Endothelial cell of umbilical vein (primary cell): ENCODE results near the gene PLD1.

ENCODE experiments used
- EZH2 ChIP-seq: IDR thresholded peaks from 2 replicates; pipeline ENCODE4 v1.6.1; 2012; ENCODE audit warnings: borderline replicate concordance, low read depth, mild to moderate bottlenecking, moderate library complexity, low read length, inconsistent platforms; ENCODE audit not compliant: severe bottlenecking
- FOS ChIP-seq: IDR thresholded peaks from 2 replicates; pipeline ENCODE4 v1.6.1; 2011; ENCODE audit warnings: mild to moderate bottlenecking, low read length, moderate library complexity, borderline replicate concordance; ENCODE audit not compliant: insufficient read depth
- GATA2 ChIP-seq: IDR thresholded peaks from 2 replicates; pipeline ENCODE4 v1.7.0; 2011; ENCODE audit warnings: low read depth, mild to moderate bottlenecking, moderate library complexity, mixed read lengths, low read length; ENCODE audit not compliant: insufficient read length, insufficient read depth
- JUN ChIP-seq: IDR thresholded peaks from 2 replicates; pipeline ENCODE4 v1.6.1; 2011; ENCODE audit warnings: borderline replicate concordance, low read depth; ENCODE audit not compliant: insufficient read length, insufficient read depth
- MYC ChIP-seq: IDR thresholded peaks from one replicate; pipeline ENCODE4 v1.6.1; 2011; ENCODE audit warnings: mild to moderate bottlenecking, low read depth, low read length
- POLR2A ChIP-seq: IDR thresholded peaks from 2 replicates; pipeline ENCODE4 v1.6.1; 2012; ENCODE audit warnings: low read depth, mild to moderate bottlenecking, control low read depth, low read length
- POLR2AphosphoS5 ChIP-seq: IDR thresholded peaks from 2 replicates; pipeline ENCODE4 v1.6.1; 2012; ENCODE audit warnings: low read depth, mild to moderate bottlenecking, control low read depth, low read length, moderate library complexity; ENCODE audit not compliant: insufficient read depth
- TF ChIP-seq, protein P1 (sequence below), 2 donors: IDR thresholded peaks; 1 replicate in 1 of 2; 2 replicates in 1 of 2; pipeline ENCODE4 v1.5.1; 2011; ENCODE audit warnings: low read length in 2 of 2, mild to moderate bottlenecking in 2 of 2, moderate library complexity in 2 of 2, control low read depth in 1 of 2, inconsistent platforms in 1 of 2, low read depth in 1 of 2; ENCODE audit not compliant: insufficient read depth in 1 of 2; ENCODE audit errors: extremely low read depth in 1 of 2
- TF ChIP-seq, protein P2 (sequence below): IDR thresholded peaks from 2 replicates; pipeline ENCODE4 v1.6.1; 2011; ENCODE audit not compliant: insufficient read depth, insufficient read length

DNA sequence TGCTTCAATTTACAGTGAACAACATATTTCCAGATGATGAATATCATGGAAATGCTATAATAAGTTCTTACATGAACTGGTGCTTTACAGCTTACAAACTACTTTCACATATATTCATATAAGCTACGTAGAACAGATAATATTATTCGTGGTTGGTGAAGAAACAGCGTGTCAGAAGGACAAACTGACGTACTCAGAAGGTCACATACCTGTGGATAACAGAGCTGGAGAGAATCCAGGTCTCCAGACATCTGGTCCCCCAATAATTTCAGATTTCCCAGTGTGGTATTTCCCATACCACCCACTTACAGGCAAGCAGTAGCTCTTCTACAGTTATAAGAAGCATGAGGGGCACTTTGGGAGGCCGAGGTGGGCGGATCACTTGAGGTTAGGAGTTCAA, 156.6 kb downstream of the PLD1 start:
- TF ChIP-seq, protein P1, sequence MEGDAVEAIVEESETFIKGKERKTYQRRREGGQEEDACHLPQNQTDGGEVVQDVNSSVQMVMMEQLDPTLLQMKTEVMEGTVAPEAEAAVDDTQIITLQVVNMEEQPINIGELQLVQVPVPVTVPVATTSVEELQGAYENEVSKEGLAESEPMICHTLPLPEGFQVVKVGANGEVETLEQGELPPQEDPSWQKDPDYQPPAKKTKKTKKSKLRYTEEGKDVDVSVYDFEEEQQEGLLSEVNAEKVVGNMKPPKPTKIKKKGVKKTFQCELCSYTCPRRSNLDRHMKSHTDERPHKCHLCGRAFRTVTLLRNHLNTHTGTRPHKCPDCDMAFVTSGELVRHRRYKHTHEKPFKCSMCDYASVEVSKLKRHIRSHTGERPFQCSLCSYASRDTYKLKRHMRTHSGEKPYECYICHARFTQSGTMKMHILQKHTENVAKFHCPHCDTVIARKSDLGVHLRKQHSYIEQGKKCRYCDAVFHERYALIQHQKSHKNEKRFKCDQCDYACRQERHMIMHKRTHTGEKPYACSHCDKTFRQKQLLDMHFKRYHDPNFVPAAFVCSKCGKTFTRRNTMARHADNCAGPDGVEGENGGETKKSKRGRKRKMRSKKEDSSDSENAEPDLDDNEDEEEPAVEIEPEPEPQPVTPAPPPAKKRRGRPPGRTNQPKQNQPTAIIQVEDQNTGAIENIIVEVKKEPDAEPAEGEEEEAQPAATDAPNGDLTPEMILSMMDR (IDR thresholded peaks at IDR 0.05; ENCODE audit: extremely low read depth in 1 of 2, insufficient read depth in 1 of 2, low read depth in 1 of 2, low read length in 2 of 2), result no peak
- TF ChIP-seq POLR2A (no peak), POLR2AphosphoS5 (no peak), JUN (no peak), EZH2 (no peak), MYC (no peak), GATA2 (no peak), FOS (no peak)
- TF ChIP-seq, protein P2, sequence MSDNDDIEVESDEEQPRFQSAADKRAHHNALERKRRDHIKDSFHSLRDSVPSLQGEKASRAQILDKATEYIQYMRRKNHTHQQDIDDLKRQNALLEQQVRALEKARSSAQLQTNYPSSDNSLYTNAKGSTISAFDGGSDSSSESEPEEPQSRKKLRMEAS, result no peak
